ENCODE measurements around the gene SOX6. TPM values are rescaled to one million over a fixed set of nuclear protein-coding genes. Genes with fewer than 3 reads are reported as not detected.

The SOX6 gene
- total RNA-seq, 1 donor from 2014 or later: 7.6 TPM

DNA sequence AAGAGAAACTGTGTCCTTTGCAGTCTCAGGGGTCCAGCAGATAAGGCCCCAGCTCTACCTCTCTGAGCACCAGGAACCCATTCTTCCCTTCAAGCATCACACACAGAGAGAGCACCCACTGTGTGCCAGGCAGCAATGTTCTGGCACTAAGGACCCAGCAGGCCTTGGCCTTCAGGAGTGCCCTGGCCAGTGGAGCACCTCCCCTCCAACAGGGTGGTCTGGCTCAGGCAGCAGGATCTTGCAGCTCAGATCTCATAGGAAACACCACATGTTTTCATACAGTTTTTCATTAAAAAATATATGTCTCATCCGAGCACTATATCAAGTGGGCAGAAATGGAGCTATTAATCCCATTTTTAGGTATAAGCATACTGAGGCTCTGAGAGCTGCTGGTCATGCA lies 410.6 kb downstream of the SOX6 start:
- peaks cover 6% of the 10 kb centered on the region for H3K27me3 Mint-ChIP-seq (ENCODE audit: insufficient read depth, low read depth)
- peaks cover 18% of the 10 kb centered on the region for H3K9me3 Mint-ChIP-seq
- H4K20me1 ChIP-seq (ENCODE audit: low read depth): no peaks in the 10 kb centered on the region
- no peak overlapping the region for H3K4me3 ChIP-seq
- H3K4me2 ChIP-seq: no peak overlapping the region
- no peaks in the 10 kb centered on the region for H3K36me3 Mint-ChIP-seq
- no peak for DNase-seq (ENCODE audit: low spot score)
- H3K4me1 Mint-ChIP-seq: peaks cover 6% of the 10 kb centered on the region
- no peaks in the 10 kb centered on the region for H3K36me3 ChIP-seq
- H3K79me2 ChIP-seq (ENCODE audit: low read depth): no peaks in the 10 kb centered on the region
- H3K27me3 ChIP-seq: peaks cover 9% of the 10 kb centered on the region
- no peak overlapping the region for H3K4me3 Mint-ChIP-seq
- H3K27ac Mint-ChIP-seq: peak overlapping the region; percentile 35
- H2AFZ ChIP-seq (replicated peaks): no peak overlapping the region
- H3K9ac ChIP-seq: no peak overlapping the region
- TF ChIP-seq, protein P1, sequence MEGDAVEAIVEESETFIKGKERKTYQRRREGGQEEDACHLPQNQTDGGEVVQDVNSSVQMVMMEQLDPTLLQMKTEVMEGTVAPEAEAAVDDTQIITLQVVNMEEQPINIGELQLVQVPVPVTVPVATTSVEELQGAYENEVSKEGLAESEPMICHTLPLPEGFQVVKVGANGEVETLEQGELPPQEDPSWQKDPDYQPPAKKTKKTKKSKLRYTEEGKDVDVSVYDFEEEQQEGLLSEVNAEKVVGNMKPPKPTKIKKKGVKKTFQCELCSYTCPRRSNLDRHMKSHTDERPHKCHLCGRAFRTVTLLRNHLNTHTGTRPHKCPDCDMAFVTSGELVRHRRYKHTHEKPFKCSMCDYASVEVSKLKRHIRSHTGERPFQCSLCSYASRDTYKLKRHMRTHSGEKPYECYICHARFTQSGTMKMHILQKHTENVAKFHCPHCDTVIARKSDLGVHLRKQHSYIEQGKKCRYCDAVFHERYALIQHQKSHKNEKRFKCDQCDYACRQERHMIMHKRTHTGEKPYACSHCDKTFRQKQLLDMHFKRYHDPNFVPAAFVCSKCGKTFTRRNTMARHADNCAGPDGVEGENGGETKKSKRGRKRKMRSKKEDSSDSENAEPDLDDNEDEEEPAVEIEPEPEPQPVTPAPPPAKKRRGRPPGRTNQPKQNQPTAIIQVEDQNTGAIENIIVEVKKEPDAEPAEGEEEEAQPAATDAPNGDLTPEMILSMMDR (IDR thresholded peaks at IDR 0.05): no peak
- TF ChIP-seq EZH2 (IDR thresholded peaks at IDR 0.05) (no peak), EZH2phosphoT487 (IDR thresholded peaks at IDR 0.05) (no peak)
- no peaks in the 10 kb centered on the region for H3K4me1 ChIP-seq
- no peaks in the 10 kb centered on the region for H3F3A ChIP-seq (ENCODE audit: low read depth)
- no peak overlapping the region for H3K27ac ChIP-seq
- peaks cover 3% of the 10 kb centered on the region for H3K9me3 ChIP-seq (ENCODE audit: low read depth)

DNA sequence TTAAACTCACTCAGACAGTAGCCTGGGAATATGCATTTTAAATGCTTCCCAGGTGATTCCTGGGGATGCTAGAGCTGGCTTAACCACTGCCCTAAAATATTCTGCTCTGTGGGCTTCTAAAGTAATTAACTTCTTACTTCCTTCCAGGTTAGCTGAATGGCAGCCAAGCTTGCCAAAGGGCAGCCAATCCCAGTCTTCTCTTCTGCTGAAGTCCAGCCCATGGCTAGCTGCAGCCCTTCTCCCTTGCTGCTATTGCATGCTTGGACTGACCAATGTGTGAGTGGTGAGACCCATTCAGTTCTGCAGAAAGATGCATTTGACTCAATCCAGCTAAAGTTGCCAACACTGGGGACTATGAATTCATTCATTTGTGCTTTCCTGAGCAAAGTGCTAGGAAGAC lies 411.9 kb downstream of the SOX6 start:
- H3K9me3 Mint-ChIP-seq: peaks cover 18% of the 10 kb centered on the region
- peaks cover 6% of the 10 kb centered on the region for H3K27me3 Mint-ChIP-seq (ENCODE audit: insufficient read depth, low read depth)
- H3K4me3 ChIP-seq: no peak overlapping the region
- peaks cover 3% of the 10 kb centered on the region for H3K9me3 ChIP-seq (ENCODE audit: low read depth)
- no peak for TF ChIP-seq EZH2 (IDR thresholded peaks at IDR 0.05)
- TF ChIP-seq, protein P1 (IDR thresholded peaks at IDR 0.05): no peak
- no peaks in the 10 kb centered on the region for H3K36me3 ChIP-seq
- no peak overlapping the region for H3K9ac ChIP-seq
- H3K27ac ChIP-seq: no peak overlapping the region
- H3K4me2 ChIP-seq: no peak overlapping the region
- no peaks in the 10 kb centered on the region for H3K79me2 ChIP-seq (ENCODE audit: low read depth)
- H2AFZ ChIP-seq (replicated peaks): peak overlapping the region; percentile 43
- no peaks in the 10 kb centered on the region for H3K36me3 Mint-ChIP-seq
- H3K27me3 ChIP-seq: peaks cover 9% of the 10 kb centered on the region
- H4K20me1 ChIP-seq (ENCODE audit: low read depth): no peaks in the 10 kb centered on the region
- H3K4me1 ChIP-seq: no peaks in the 10 kb centered on the region
- H3K4me3 Mint-ChIP-seq: no peak overlapping the region
- H3F3A ChIP-seq (ENCODE audit: low read depth): no peaks in the 10 kb centered on the region
- no peak overlapping the region for H3K27ac Mint-ChIP-seq
- H3K4me1 Mint-ChIP-seq: peaks cover 6% of the 10 kb centered on the region
- DNase-seq (ENCODE audit: low spot score): peak; percentile 11

DNA sequence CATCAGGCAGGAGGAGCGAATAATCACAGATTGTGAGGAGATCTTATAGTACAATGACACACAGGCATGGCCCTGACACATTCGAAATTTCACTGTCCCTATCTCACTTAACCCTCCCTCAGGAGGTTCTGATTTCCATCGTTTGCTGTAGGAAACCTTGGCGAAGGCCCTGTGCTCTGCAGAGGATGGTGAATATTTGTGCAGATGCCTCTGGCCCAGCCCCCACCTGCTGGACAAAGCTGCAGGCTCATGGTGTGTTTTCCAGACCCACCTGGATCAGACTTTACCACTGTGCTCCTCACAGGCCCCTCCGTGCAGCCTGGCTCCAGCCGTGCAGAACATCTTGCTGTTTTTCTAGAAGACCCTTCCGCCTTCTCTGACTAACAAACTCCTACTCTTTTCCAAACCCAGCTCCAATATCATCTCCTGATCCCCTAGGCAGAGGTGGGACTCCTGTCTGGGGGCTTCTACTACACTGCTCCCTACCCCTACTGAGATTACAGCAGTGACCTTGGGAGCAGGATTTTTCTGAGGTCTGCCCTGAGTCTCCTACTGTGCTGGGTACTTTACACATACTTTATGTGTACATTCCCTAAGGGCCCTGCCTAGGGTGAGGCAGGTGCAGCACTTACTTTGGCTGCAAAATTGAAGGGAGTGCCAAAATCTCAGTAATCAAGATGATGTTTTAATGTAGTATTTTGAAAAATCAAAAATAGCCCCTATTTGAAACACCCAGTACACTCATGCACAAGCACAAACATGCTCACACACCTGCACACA lies 412.7 kb downstream of the SOX6 start:
- H3K9ac ChIP-seq: no peak overlapping the region
- no peak overlapping the region for H3K27ac ChIP-seq
- H3K36me3 ChIP-seq: no peaks in the 10 kb centered on the region
- Mint-ChIP-seq H3K27me3 (ENCODE audit: insufficient read depth, low read depth) (peaks cover 6% of the 10 kb centered on the region), H3K4me1 (peaks cover 6% of the 10 kb centered on the region), H3K9me3 (peaks cover 18% of the 10 kb centered on the region), H3K27ac (peak overlapping the region; percentile 51), H3K4me3 (no peak overlapping the region), H3K36me3 (no peaks in the 10 kb centered on the region)
- no peaks in the 10 kb centered on the region for H3F3A ChIP-seq (ENCODE audit: low read depth)
- TF ChIP-seq EZH2 (IDR thresholded peaks at IDR 0.05) (no peak), EZH2phosphoT487 (IDR thresholded peaks at IDR 0.05) (no peak)
- TF ChIP-seq, protein P1 (IDR thresholded peaks at IDR 0.05): no peak
- H2AFZ ChIP-seq (replicated peaks): no peak overlapping the region
- H3K9me3 ChIP-seq (ENCODE audit: low read depth): peaks cover 3% of the 10 kb centered on the region
- H3K4me3 ChIP-seq: no peak overlapping the region
- H3K79me2 ChIP-seq (ENCODE audit: low read depth): no peaks in the 10 kb centered on the region
- no peak for DNase-seq (ENCODE audit: low spot score)
- no peaks in the 10 kb centered on the region for H3K4me1 ChIP-seq
- no peaks in the 10 kb centered on the region for H4K20me1 ChIP-seq (ENCODE audit: low read depth)
- H3K4me2 ChIP-seq: no peak overlapping the region
- peaks cover 9% of the 10 kb centered on the region for H3K27me3 ChIP-seq
